ENCODE results near the gene TRAK2.
"Not testable (repeated sequence)": the region's sequence is repeated elsewhere in the genome, so short reads cannot be mapped to it uniquely, and the experiment has no call there.

Gene TRAK2

GRCh38 chr2:201464547-201464946, 13.3 kb upstream of the TRAK2 start:
- H3K4me3 Mint-ChIP-seq, result no peak overlapping the region
- H3K27me3 Mint-ChIP-seq (ENCODE audit: low read depth), result no peaks in the 10 kb centered on the region
- H3K9me3 Mint-ChIP-seq, result peaks cover 11% of the 10 kb centered on the region
- no peak overlapping the region for H3K27ac Mint-ChIP-seq
- peaks cover 22% of the 10 kb centered on the region for H3K36me3 Mint-ChIP-seq (ENCODE audit: low read depth)
- H3K4me1 Mint-ChIP-seq (ENCODE audit: low read depth), result peaks cover 2% of the 10 kb centered on the region

- Mint-ChIP-seq H3K36me3 (ENCODE audit: low read depth) (peaks cover 27% of the 10 kb centered on the region), H3K4me1 (ENCODE audit: low read depth) (no peaks in the 10 kb centered on the region), H3K27me3 (ENCODE audit: low read depth) (no peaks in the 10 kb centered on the region), H3K4me3 (no peak overlapping the region), H3K27ac (no peak overlapping the region), H3K9me3 (peaks cover 11% of the 10 kb centered on the region)
Measured at GRCh38 chr2:201460532-201460931, 9.3 kb upstream of the TRAK2 start.

- Mint-ChIP-seq H3K27me3 (ENCODE audit: low read depth) (peaks cover 8% of the 10 kb centered on the region), H3K4me1 (ENCODE audit: low read depth) (peaks cover 4% of the 10 kb centered on the region), H3K4me3 (no peak overlapping the region), H3K36me3 (ENCODE audit: low read depth) (peaks cover 24% of the 10 kb centered on the region), H3K27ac (no peak overlapping the region), H3K9me3 (peaks cover 11% of the 10 kb centered on the region)
Measured at GRCh38 chr2:201458381-201458780, 7.1 kb upstream of the TRAK2 start.

DNA sequence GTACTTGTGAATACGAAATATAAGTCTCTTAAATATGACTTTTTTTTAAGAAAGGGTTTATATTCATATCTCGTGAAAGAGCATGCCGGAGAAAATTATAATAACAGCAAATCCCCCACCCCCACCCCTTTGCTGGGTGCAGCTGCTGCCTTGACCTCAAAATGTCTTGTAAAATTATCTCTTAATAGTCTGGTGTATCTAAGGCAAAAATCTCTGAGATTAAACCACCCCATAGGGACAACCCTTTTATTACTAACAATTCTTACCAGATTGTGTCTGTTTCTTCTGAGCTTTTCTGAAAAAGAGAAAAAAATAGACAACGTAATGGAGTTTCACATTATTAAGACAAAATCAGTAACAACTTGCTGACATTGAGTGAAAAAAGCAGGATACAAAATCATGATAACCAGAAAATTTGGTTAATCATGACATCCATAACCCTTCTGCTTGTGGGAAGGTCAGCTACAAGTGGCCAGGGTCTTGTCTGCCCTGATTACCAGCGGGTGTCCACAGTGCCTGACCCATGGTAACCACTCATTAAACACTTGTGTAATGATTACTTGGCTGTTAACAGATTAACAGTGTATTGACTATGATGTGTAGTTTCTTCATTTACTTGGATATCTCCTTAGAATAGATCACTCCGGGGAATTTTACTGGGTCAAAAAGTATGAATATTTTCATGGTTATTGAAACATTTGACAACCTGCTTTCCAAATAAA, 1.8 kb upstream of the TRAK2 start:
- peaks cover 31% of the 10 kb centered on the region for H3K4me1 Mint-ChIP-seq (ENCODE audit: low read depth)
- H3K4me3 Mint-ChIP-seq, result peak overlapping the region; percentile 87
- H3K27ac Mint-ChIP-seq, result no peak overlapping the region
- H3K36me3 Mint-ChIP-seq (ENCODE audit: low read depth), result peaks cover 9% of the 10 kb centered on the region
- peaks cover 20% of the 10 kb centered on the region for H3K27me3 Mint-ChIP-seq (ENCODE audit: low read depth)
- H3K9me3 Mint-ChIP-seq, result no peaks in the 10 kb centered on the region

DNA sequence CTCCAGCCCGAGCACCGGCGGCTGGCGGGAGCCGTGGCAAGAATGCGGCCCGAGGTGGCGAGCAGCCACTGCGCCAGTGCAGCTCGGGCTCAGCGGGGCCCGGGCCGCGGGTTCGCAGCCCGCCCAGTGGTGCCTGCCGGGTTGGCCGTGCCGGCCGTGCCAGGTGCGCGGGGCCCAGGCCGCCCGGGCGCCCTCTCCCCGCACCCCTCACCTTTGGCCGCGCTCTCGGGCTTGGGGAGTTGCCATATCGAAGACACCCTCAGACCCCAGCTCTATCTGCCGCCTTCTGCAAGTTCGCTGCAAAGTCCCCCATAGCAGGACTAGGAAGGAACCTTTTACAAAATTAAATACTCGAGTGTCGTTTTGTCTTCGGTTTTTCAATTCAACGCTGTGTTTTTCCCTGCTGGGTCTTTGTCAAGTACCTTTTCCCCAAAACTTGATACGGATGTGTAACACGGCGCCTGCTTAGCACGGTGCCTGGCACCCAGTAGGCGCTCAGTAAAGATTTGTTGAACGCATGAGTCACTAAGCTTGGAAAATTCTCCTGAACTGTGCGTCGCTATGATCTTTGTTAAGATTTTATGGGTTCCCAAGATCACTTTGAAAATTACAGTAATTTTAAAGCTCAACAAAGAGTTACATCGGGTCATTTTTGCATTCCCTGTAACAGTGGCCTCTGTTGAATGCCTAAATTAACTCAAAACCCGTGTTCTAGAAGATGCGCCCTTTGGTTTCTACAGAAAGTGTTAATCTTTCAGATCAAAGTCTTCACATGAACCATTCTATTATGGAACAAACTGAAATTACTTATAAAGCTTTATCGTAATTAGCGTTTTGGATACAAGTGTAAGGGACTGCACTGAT, 1.0 kb upstream of the TRAK2 start:
- Mint-ChIP-seq H3K4me1 (ENCODE audit: low read depth) (peaks cover 38% of the 10 kb centered on the region), H3K36me3 (ENCODE audit: low read depth) (peaks cover 12% of the 10 kb centered on the region)

GRCh38 chr2:201450954-201451291, 335 bp downstream of the TRAK2 start:
- H3K27ac Mint-ChIP-seq, result peak overlapping the region; percentile 95
- peaks cover 20% of the 10 kb centered on the region for H3K27me3 Mint-ChIP-seq (ENCODE audit: low read depth)
- H3K9me3 Mint-ChIP-seq, result no peaks in the 10 kb centered on the region
- H3K36me3 Mint-ChIP-seq (ENCODE audit: low read depth), result peaks cover 18% of the 10 kb centered on the region
- H3K4me3 Mint-ChIP-seq, result peak overlapping the region; percentile 94
- H3K4me1 Mint-ChIP-seq (ENCODE audit: low read depth), result peaks cover 51% of the 10 kb centered on the region

More for the DNA sequence above, 1.0 kb upstream of the TRAK2 start:
- Mint-ChIP-seq H3K4me3 (peak overlapping the region; percentile 87), H3K27me3 (ENCODE audit: low read depth) (peaks cover 20% of the 10 kb centered on the region), H3K9me3 (no peaks in the 10 kb centered on the region), H3K27ac (peak overlapping the region; percentile 71)

DNA sequence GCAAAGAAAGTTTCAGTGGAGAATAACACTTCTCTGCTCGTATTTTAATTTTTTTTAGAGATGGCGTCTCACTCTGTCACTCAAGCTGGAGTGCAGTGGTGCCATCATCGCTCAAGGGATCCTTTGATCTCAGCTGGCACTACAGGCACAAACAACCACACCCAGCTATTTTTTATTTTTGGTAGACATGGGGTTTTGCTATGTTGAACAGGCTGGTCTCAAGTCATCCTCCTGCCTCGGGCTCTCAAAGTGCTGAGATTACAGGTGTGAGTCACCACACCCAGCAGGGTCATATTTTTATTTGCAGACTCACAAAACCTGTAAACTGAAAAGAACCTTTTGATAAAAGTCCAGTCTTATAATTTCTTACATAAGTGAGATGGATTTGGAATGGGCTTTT, 2.6 kb downstream of the TRAK2 start:
- Mint-ChIP-seq H3K4me1 (ENCODE audit: low read depth) (peaks cover 54% of the 10 kb centered on the region), H3K4me3 (peak overlapping the region; percentile 63), H3K27ac (peak overlapping the region; percentile 80), H3K27me3 (ENCODE audit: low read depth) (peaks cover 15% of the 10 kb centered on the region), H3K36me3 (ENCODE audit: low read depth) (peaks cover 18% of the 10 kb centered on the region), H3K9me3 (no peaks in the 10 kb centered on the region)

DNA sequence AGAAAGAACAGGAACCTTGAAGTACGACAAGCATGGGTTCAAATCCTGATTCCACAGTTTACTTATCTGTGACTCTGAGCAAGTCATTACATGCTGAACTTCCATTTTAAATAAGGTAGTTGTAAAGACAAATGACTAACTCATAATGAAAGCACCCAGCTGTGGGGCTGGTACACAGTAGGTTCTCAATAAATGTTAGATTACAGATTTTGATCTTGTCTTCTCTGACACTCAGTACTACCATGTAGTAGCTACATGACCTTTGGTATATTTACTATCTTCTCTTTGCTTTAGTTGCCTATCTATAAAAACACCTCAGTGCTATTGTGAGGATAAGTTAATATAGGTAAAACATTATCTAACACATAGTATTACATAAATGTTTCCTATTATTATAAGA, 3.2 kb downstream of the TRAK2 start:
- H3K27ac Mint-ChIP-seq, result peak overlapping the region; percentile 80
- H3K36me3 Mint-ChIP-seq (ENCODE audit: low read depth), result peaks cover 18% of the 10 kb centered on the region
- peak overlapping the region; percentile 71 for H3K4me3 Mint-ChIP-seq
- peaks cover 51% of the 10 kb centered on the region for H3K4me1 Mint-ChIP-seq (ENCODE audit: low read depth)
- peaks cover 9% of the 10 kb centered on the region for H3K27me3 Mint-ChIP-seq (ENCODE audit: low read depth)
- no peaks in the 10 kb centered on the region for H3K9me3 Mint-ChIP-seq

GRCh38 chr2:201447086-201447485, 4.2 kb downstream of the TRAK2 start:
- H3K36me3 Mint-ChIP-seq (ENCODE audit: low read depth), result peaks cover 18% of the 10 kb centered on the region
- H3K9me3 Mint-ChIP-seq, result no peaks in the 10 kb centered on the region
- H3K4me1 Mint-ChIP-seq (ENCODE audit: low read depth), result peaks cover 45% of the 10 kb centered on the region
- H3K27ac Mint-ChIP-seq, result peak overlapping the region; percentile 60
- no peaks in the 10 kb centered on the region for H3K27me3 Mint-ChIP-seq (ENCODE audit: low read depth)
- peak overlapping the region; percentile 71 for H3K4me3 Mint-ChIP-seq

DNA sequence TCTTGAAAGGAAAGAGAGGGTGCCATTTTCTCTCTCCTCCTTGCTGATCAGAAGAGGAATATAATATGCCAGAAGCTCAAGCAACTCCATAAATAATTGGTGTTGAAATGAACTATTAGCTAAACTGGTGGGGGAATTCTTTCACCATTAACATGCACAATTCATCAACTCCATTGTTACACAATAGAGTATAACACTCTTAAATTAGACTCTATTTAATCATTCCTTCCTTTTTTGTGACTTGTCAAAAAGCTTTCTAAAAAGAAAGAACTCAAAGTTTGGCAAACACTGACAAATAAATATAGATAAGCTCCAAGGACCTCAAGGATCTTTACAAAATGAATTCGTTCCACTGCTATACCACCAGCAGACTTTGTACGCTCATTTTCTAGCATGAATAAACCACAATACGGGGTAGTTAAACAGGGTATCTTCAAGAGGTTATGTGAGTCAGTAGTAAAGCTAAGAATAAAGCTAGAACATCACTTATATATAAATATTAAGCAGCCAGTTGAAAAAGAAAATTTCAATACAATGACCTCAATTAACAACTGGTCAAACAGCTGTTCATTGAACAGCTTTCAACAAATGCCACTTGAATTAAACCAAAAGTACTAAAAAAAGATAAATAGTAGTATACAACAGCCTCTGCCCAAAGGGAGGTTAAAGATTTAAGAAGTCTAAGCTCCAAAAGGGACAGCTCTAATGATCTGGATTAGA, 6.4 kb downstream of the TRAK2 start:
- H3K27me3 Mint-ChIP-seq (ENCODE audit: low read depth), result no peaks in the 10 kb centered on the region
- H3K9me3 Mint-ChIP-seq, result no peaks in the 10 kb centered on the region
- no peak overlapping the region for H3K4me3 Mint-ChIP-seq
- H3K27ac Mint-ChIP-seq, result no peak overlapping the region
- peaks cover 43% of the 10 kb centered on the region for H3K4me1 Mint-ChIP-seq (ENCODE audit: low read depth)
- peaks cover 24% of the 10 kb centered on the region for H3K36me3 Mint-ChIP-seq (ENCODE audit: low read depth)

GRCh38 chr2:201441409-201441808, 9.8 kb downstream of the TRAK2 start:
- no peak overlapping the region for H3K4me3 Mint-ChIP-seq
- peaks cover 10% of the 10 kb centered on the region for H3K36me3 Mint-ChIP-seq (ENCODE audit: low read depth)
- H3K27me3 Mint-ChIP-seq (ENCODE audit: low read depth), result no peaks in the 10 kb centered on the region
- peaks cover 16% of the 10 kb centered on the region for H3K4me1 Mint-ChIP-seq (ENCODE audit: low read depth)
- H3K27ac Mint-ChIP-seq, result no peak overlapping the region
- H3K9me3 Mint-ChIP-seq, result no peaks in the 10 kb centered on the region

GRCh38 chr2:201440182-201440581, 11.1 kb downstream of the TRAK2 start:
- no peaks in the 10 kb centered on the region for H3K27me3 Mint-ChIP-seq (ENCODE audit: low read depth)
- H3K9me3 Mint-ChIP-seq, result no peaks in the 10 kb centered on the region
- H3K36me3 Mint-ChIP-seq (ENCODE audit: low read depth), result peaks cover 5% of the 10 kb centered on the region
- peaks cover 5% of the 10 kb centered on the region for H3K4me1 Mint-ChIP-seq (ENCODE audit: low read depth)
- H3K27ac Mint-ChIP-seq, result no peak overlapping the region
- no peak overlapping the region for H3K4me3 Mint-ChIP-seq

DNA sequence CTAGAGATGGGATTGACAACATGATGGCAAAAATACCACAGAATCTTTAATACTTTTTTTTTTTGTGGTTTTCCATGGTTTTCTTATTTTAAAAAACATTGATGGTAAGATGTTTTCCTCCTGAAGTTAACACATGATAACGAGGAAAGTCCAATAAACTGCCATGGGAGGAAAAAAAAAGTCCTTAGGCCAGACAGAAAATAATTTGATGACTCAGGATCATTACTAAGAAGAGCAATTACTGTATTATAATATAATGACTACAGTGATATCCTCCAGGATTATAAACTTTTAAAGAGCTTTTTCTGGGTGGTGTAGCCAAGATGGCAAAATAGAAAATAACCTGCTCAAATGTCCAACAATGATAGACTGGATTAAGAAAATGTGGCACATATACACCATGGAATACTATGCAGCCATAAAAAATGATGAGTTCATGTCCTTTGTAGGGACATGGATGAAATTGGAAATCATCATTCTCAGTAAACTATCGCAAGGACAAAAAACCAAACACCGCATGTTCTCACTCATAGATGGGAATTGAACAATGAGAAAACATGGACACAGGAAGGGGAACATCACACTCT, 11.8 kb downstream of the TRAK2 start:
- not testable (repeated sequence) for H3K27me3 Mint-ChIP-seq (ENCODE audit: low read depth); H3K36me3 Mint-ChIP-seq (ENCODE audit: low read depth); H3K4me3 Mint-ChIP-seq; H3K9me3 Mint-ChIP-seq; H3K27ac Mint-ChIP-seq; H3K4me1 Mint-ChIP-seq (ENCODE audit: low read depth)

GRCh38 chr2:201436141-201436540, 15.1 kb downstream of the TRAK2 start:
- Mint-ChIP-seq H3K36me3 (ENCODE audit: low read depth) (peaks cover 12% of the 10 kb centered on the region), H3K27me3 (ENCODE audit: low read depth) (no peaks in the 10 kb centered on the region), H3K4me1 (ENCODE audit: low read depth) (peaks cover 27% of the 10 kb centered on the region), H3K9me3 (peaks cover 5% of the 10 kb centered on the region), H3K27ac (no peak overlapping the region), H3K4me3 (no peak overlapping the region)

All from T-helper 1 cell treated with Interleukin-12 subunit alpha and Interleukin-12 subunit beta and Interleukin-4 antibody, amounts not matched to agents 30 μg/mL and 1 μg/mL, for 36 hours (primary cell).